ENCODE measurements around the gene MID2.

Gene MID2

GRCh38 chrX:107857837-107858236, 32.2 kb downstream of the MID2 start:
- H3K4me3 ChIP-seq (replicated peaks; ENCODE audit: insufficient read depth, low read length), result no peak overlapping the region
- no peak for TF ChIP-seq SPI1 (IDR thresholded peaks at IDR 0.05; ENCODE audit: borderline replicate concordance, low read depth)
- no peak for TF ChIP-seq REST (IDR thresholded peaks at IDR 0.05; ENCODE audit: insufficient replicate concordance, low read depth)
- TF ChIP-seq POLR2AphosphoS5 (IDR thresholded peaks at IDR 0.05; ENCODE audit: low read depth), result no peak
- no peak for TF ChIP-seq GABPA (IDR thresholded peaks at IDR 0.05; ENCODE audit: low read depth)
- no peak for TF ChIP-seq CTCF (IDR thresholded peaks at IDR 0.05; ENCODE audit: insufficient read depth, low read length)
- H3K27ac ChIP-seq (replicated peaks), result no peak overlapping the region
- DNase-seq (ENCODE audit: low read depth in 1 of 2, low spot score in 1 of 2), result no peak
- H3K27me3 ChIP-seq (ENCODE audit: insufficient read depth, poor library complexity, severe bottlenecking), result peaks cover under 1% of the 10 kb centered on the region

- no peak overlapping the region for H3K4me3 ChIP-seq (replicated peaks; ENCODE audit: insufficient read depth, low read length)
- no peak for DNase-seq (ENCODE audit: low read depth in 1 of 2, low spot score in 1 of 2)
- no peak overlapping the region for H3K27ac ChIP-seq (replicated peaks)
- TF ChIP-seq SPI1 (IDR thresholded peaks at IDR 0.05; ENCODE audit: borderline replicate concordance, low read depth), result no peak
- no peak for TF ChIP-seq REST (IDR thresholded peaks at IDR 0.05; ENCODE audit: insufficient replicate concordance, low read depth)
- TF ChIP-seq GABPA (IDR thresholded peaks at IDR 0.05; ENCODE audit: low read depth), result no peak
- no peak for TF ChIP-seq POLR2AphosphoS5 (IDR thresholded peaks at IDR 0.05; ENCODE audit: low read depth)
- TF ChIP-seq CTCF (IDR thresholded peaks at IDR 0.05; ENCODE audit: insufficient read depth, low read length), result no peak
- peaks cover 2% of the 10 kb centered on the region for H3K27me3 ChIP-seq (ENCODE audit: insufficient read depth, poor library complexity, severe bottlenecking)
Measured at GRCh38 chrX:107861056-107861455, 35.4 kb downstream of the MID2 start.

GRCh38 chrX:107871136-107871535, 45.5 kb downstream of the MID2 start:
- DNase-seq (ENCODE audit: low read depth in 1 of 2, low spot score in 1 of 2), result no peak
- Histone ChIP-seq H3K4me3 (replicated peaks; ENCODE audit: insufficient read depth, low read length) (no peak overlapping the region), H3K27me3 (ENCODE audit: insufficient read depth, poor library complexity, severe bottlenecking) (peaks cover 2% of the 10 kb centered on the region), H3K27ac (replicated peaks) (no peak overlapping the region)
- TF ChIP-seq GABPA (IDR thresholded peaks at IDR 0.05; ENCODE audit: low read depth) (no peak), SPI1 (IDR thresholded peaks at IDR 0.05; ENCODE audit: borderline replicate concordance, low read depth) (no peak), REST (IDR thresholded peaks at IDR 0.05; ENCODE audit: insufficient replicate concordance, low read depth) (no peak), CTCF (IDR thresholded peaks at IDR 0.05; ENCODE audit: insufficient read depth, low read length) (no peak), POLR2AphosphoS5 (IDR thresholded peaks at IDR 0.05; ENCODE audit: low read depth) (no peak)

Data from HL-60 (cell line).